ENCODE measurements around the gene NDUFA7. TPM values are rescaled to one million over a fixed set of nuclear protein-coding genes. Genes with fewer than 3 reads are reported as not detected.

NDUFA7 gene
- total and polyA plus RNA-seq, 2 of the 13 experiments (the other 11 are each of a cell fraction or from before 2014, with no cell fraction given): 64.5 to 71.5 TPM

DNA sequence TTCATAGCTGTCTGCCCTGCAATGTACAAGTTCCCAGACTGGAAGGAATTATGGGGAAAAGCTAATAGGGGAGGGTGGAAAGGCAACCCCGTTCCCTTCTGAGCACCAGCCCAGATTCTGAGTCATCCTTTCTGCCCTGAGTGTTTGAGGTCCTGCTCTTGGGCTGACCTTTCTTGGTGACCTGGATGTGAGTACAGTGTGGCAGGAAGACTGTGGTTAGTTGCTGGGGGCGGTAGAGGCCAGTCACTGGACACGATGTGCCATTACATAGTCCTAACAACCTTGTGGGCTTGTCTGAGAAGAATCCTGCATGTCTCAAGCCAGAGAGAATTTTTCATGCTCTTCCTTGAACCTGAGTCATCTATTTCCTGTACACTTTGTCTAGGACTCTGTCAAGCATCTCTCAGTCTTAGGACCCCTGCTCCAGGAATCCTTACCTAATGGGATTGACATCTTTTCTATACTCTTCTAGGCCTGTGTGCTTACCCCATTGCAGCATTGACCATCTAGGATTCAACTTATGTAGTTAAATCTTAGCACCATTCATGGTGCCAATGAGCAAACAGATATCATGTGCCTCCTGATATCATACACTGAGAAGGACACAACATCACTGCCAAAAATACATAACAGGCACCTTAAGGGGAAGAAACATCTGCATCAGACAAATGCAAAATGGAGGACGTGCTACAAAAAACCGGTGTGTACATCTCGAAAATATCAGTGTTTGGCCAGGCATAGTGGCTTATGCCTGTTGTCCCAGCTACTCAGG, 34.6 kb upstream of the NDUFA7 start (continued):
- TF ChIP-seq ZNF609 (CRISPR knock-in tag; IDR thresholded peaks at IDR 0.05; ENCODE audit: borderline replicate concordance) (0 out of 2 replicates have a peak, but pooled peaks have one; percentile 14), DNMT3B (CRISPR knock-in tag; conservative IDR thresholded peaks at IDR 0.05) (0 out of 2 replicates have a peak, but pooled peaks have one; percentile 25), ZNF607 (CRISPR knock-in tag; IDR thresholded peaks at IDR 0.05; ENCODE audit: borderline replicate concordance) (0 out of 2 replicates have a peak, but pooled peaks have one; percentile 18), RXRA (CRISPR knock-in tag; IDR thresholded peaks at IDR 0.05) (peak; percentile 83; the same call in 1 of the 2 replicates), HBP1 (CRISPR knock-in tag; IDR thresholded peaks at IDR 0.05; ENCODE audit: low read depth) (0 out of 2 replicates have a peak, but pooled peaks have one; percentile 55), ZNF703 (CRISPR knock-in tag; IDR thresholded peaks at IDR 0.05; ENCODE audit: borderline replicate concordance) (no peak), BCL6 (CRISPR knock-in tag; IDR thresholded peaks at IDR 0.05) (peak; percentile 65), KDM5A (IDR thresholded peaks at IDR 0.05; ENCODE audit: borderline replicate concordance, low read length) (no peak), MED13 (CRISPR knock-in tag; IDR thresholded peaks at IDR 0.05) (no peak), MTA1 (CRISPR knock-in tag; IDR thresholded peaks at IDR 0.05; ENCODE audit: borderline replicate concordance) (no peak), YY1 (IDR thresholded peaks at IDR 0.05; ENCODE audit: insufficient read depth, insufficient replicate concordance, low read depth, low read length) (no peak), GATAD2A (CRISPR knock-in tag; IDR thresholded peaks at IDR 0.05) (peak; percentile 79), ZNF446 (CRISPR knock-in tag; IDR thresholded peaks at IDR 0.05) (no peak), HMGXB3 (CRISPR knock-in tag; IDR thresholded peaks at IDR 0.05; ENCODE audit: borderline replicate concordance) (no peak), ZNF747 (CRISPR knock-in tag; IDR thresholded peaks at IDR 0.05; ENCODE audit: borderline replicate concordance) (no peak)

Data from HepG2 (cell line).